ENCODE results near the gene TBC1D22B. TPM values are rescaled to one million over a fixed set of nuclear protein-coding genes. Genes with fewer than 3 reads are reported as not detected.
"Not testable (repeated sequence)": the region's sequence is repeated elsewhere in the genome, so short reads cannot be mapped to it uniquely, and the experiment has no call there.

The TBC1D22B gene
- total RNA-seq, 1 donor from 2014 or later: 4.7 TPM

DNA sequence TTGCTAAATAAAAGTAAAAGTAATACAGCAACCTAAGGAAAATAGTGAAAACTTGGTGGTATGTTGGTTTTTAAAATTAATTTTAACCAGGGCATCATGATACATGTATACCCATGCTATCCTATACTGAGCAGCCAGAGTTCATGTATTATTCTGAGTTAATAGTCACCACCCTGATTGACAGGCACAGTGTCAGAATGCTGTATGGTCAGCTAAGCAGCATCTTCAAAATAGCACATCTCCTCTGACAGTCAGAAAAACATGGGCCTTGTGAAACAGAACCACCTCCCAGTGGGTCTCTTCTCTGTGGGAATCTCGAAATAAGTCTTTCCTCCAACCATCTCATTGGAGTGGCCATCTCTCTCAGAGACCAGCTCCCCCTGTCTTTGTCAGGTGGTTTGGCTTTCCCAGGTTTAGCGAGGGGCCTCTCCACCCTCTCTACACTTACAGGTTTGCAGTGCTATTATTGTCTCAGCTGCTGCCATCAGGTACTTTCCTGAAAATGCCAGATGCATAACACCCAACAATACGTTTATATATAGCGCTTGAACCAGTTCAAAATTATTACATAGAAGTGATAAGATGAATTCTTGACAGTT is 49.2 kb downstream of the TBC1D22B start:
- TF ChIP-seq, protein P1, sequence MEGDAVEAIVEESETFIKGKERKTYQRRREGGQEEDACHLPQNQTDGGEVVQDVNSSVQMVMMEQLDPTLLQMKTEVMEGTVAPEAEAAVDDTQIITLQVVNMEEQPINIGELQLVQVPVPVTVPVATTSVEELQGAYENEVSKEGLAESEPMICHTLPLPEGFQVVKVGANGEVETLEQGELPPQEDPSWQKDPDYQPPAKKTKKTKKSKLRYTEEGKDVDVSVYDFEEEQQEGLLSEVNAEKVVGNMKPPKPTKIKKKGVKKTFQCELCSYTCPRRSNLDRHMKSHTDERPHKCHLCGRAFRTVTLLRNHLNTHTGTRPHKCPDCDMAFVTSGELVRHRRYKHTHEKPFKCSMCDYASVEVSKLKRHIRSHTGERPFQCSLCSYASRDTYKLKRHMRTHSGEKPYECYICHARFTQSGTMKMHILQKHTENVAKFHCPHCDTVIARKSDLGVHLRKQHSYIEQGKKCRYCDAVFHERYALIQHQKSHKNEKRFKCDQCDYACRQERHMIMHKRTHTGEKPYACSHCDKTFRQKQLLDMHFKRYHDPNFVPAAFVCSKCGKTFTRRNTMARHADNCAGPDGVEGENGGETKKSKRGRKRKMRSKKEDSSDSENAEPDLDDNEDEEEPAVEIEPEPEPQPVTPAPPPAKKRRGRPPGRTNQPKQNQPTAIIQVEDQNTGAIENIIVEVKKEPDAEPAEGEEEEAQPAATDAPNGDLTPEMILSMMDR (IDR thresholded peaks at IDR 0.05; ENCODE audit: insufficient read depth, low read length, severe bottlenecking): no peak
- peaks cover 4% of the 10 kb centered on the region for H3K36me3 ChIP-seq (ENCODE audit: control insufficient read depth, insufficient read depth, low read length)
- FAIRE-seq (no peak), DNase-seq (ENCODE audit: low read depth) (no peak)
- H3K27me3 ChIP-seq (ENCODE audit: control insufficient read depth, insufficient read depth, low read length): no peaks in the 10 kb centered on the region
- no peak overlapping the region for H3K4me3 ChIP-seq (ENCODE audit: low read depth, low read length)

DNA sequence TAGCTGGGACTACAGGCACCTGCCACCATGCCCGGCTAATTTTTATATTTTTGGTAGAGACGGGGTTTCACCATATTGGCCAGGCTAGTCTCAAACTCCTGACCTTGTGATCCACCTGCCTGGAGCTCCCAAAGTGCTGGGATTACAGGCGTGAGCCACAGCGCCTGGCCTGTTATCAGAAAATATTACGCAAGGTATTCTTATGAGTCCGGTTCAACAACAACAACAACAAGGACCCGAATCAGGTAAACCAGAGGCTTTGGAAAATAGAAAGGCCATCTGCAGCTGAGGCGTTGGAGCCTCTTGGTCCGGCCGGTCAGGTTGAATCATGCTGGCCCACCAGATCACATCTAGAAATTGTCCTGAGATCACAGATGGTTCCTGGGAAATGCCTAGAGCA is 49.9 kb downstream of the TBC1D22B start:
- DNase-seq (ENCODE audit: low read depth): not testable (repeated sequence)

DNA sequence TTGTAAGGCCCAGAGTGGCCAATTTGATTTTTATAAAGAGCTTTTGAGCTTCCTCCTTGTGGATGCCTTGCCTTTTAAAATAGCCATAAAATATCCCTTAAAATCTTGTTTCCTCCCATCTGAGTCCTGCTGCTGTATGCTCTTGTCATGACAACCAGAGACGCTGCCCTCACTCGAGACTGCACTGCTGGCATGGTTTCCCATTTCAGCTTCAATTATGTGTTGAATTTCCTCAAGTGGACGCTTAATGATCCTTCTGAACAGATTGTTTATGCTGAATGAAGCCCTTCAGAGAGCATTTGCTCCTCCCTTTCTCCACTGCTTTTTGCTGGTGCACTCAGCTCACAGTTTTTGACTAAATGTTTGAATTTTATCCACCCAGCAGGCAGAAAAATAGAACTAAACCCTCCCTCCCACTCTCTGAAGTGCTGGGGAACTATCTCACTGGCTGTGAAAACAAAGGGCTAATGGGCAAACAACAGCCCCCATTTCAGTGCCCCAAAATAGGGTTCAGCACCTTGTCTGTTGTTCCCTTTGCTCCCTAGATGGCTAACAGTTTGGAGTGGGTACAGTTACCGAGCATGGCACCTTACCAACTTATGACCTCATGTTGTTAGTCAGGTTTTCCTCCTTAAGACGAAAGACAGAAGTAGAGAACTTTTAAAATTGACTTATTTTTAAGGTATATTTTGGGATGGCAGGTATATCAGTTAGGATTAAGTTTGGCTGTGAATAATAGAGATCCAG is 50.7 kb downstream of the TBC1D22B start:
- DNase-seq (ENCODE audit: low read depth) (peak; percentile 81), FAIRE-seq (no peak)
- H3K4me3 ChIP-seq (ENCODE audit: low read depth, low read length): no peak overlapping the region
- H3K27me3 ChIP-seq (ENCODE audit: control insufficient read depth, insufficient read depth, low read length): no peaks in the 10 kb centered on the region
- H3K36me3 ChIP-seq (ENCODE audit: control insufficient read depth, insufficient read depth, low read length): peaks cover 1% of the 10 kb centered on the region
- TF ChIP-seq, protein P1 (IDR thresholded peaks at IDR 0.05; ENCODE audit: insufficient read depth, low read length, severe bottlenecking): no peak

More for the DNA sequence above, 49.9 kb downstream of the TBC1D22B start:
- FAIRE-seq; H3K4me3 ChIP-seq (ENCODE audit: low read depth, low read length); H3K36me3 ChIP-seq (ENCODE audit: control insufficient read depth, insufficient read depth, low read length); H3K27me3 ChIP-seq (ENCODE audit: control insufficient read depth, insufficient read depth, low read length): not testable (repeated sequence)

DNA sequence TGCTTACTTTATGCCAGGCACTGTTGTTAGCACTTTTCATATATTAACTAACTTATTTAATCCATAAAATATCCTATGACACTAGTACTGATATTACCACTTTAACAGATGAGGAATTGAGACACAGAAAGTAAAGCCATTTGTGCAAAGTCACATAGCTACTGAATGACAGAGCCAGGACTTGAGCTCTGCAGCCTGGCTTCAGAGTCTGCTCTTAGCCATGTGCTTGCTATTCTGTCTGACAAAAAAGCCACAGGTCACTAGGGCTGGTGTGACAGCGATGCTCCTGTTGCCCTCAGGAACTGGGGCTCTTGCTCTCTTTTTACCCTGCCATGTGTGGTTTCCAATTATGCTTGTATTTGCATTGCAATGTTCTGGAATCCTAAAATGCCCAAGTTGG is 51.5 kb downstream of the TBC1D22B start:
- no peak for FAIRE-seq
- Histone ChIP-seq H3K4me3 (ENCODE audit: low read depth, low read length) (no peak overlapping the region), H3K27me3 (ENCODE audit: control insufficient read depth, insufficient read depth, low read length) (no peaks in the 10 kb centered on the region), H3K36me3 (ENCODE audit: control insufficient read depth, insufficient read depth, low read length) (peaks cover 1% of the 10 kb centered on the region)
- TF ChIP-seq, protein P1 (IDR thresholded peaks at IDR 0.05; ENCODE audit: insufficient read depth, low read length, severe bottlenecking): no peak
- DNase-seq (ENCODE audit: low read depth): no peak

DNA sequence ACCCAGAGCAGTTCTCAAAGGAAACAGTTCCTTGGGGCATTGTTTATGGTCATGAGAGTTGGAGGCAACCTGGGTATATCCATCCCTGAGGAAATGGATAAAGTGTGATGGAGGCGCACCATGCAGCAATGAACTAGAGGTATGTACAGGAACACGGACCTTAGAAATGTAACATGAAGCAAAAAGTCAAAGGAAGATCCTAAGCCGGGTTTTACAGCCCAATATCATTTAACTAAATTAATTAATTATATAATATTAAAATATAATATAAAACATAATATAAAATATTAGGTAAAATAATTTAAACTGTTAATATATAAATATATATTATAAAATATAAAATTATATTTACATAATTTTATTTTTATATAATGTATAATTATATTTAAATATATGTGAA is 52.1 kb downstream of the TBC1D22B start:
- FAIRE-seq (no peak), DNase-seq (ENCODE audit: low read depth) (no peak)
- Histone ChIP-seq H3K36me3 (ENCODE audit: control insufficient read depth, insufficient read depth, low read length) (peaks cover 1% of the 10 kb centered on the region), H3K27me3 (ENCODE audit: control insufficient read depth, insufficient read depth, low read length) (no peaks in the 10 kb centered on the region), H3K4me3 (ENCODE audit: low read depth, low read length) (no peak overlapping the region)
- TF ChIP-seq, protein P1 (IDR thresholded peaks at IDR 0.05; ENCODE audit: insufficient read depth, low read length, severe bottlenecking): no peak

DNA sequence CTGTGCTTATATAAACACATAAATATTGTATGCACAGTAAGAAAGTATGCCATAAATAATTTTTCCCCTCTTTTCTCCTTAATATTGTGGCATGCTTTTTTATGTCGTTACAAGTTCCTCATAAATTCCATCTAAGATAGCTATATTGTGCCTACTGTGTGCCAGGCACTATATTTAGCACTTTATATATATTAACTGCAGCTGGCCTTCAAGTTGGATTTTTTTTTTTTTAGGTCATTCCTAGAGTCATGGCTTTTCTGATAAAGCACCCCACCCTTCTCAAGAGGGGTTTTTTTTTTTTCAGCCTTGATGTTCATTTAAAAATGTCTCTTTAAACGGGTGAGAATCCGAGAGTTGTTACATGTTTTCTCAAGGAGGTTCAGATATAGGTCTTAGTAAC is 53.4 kb downstream of the TBC1D22B start:
- TF ChIP-seq, protein P1 (IDR thresholded peaks at IDR 0.05; ENCODE audit: insufficient read depth, low read length, severe bottlenecking): no peak
- H3K4me3 ChIP-seq (ENCODE audit: low read depth, low read length): no peak overlapping the region
- no peaks in the 10 kb centered on the region for H3K27me3 ChIP-seq (ENCODE audit: control insufficient read depth, insufficient read depth, low read length)
- FAIRE-seq (no peak), DNase-seq (ENCODE audit: low read depth) (no peak)
- H3K36me3 ChIP-seq (ENCODE audit: control insufficient read depth, insufficient read depth, low read length): peaks cover 4% of the 10 kb centered on the region

Data from bronchial epithelial cell (primary cell).